Activated CD4-positive, alpha-beta T cell treated with anti-CD3 and anti-CD28 coated beads, Interleukin-2, Interleukin-6, amounts not matched to agents 100 ng/mL and 50 ng/mL, durations not matched to agents 16 hours and 8 hours (primary cell): ENCODE results near the gene RRP1.

ENCODE experiments used
- DNase-seq: peaks from one replicate; pipeline ENCODE4 v3.0.0-alpha.2; 2020

Gene RRP1

DNA sequence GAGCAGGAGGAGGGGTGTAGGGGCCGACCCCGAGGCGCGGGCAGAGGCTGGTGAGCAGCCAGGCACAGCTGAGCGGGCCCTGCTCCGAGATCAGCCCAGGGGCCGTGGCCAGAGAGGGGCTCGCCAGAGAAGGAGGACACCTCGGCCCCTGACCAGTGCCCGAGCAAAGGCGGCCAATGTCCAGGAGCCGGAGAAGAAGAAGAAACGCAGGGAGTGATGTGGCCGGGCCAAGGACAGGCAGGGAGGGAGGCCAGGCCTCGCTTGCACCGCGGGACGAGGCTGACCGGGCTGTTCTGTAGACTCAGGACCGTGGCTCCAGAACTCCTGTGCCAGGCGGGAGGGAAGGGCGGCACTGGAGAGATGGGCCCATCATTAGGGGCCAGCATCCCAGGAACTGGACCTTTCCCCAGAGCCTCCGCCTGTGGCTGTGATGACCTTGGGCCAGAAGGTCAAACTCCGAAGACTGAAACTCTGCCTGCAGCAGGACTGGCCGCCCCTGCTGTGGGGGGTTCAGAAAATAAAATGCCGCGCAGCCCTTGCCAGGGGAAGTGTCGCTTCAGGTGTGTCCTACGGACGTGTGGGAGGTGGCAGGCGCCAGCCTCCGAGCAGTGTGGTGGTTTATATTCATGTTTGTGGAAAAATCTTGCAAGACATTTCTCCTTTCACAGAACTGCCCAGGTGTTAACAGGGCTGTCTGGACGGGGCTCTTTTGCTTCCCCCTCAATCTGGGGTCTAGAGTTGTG, 14.4 kb downstream of the RRP1 start:
- no peak for DNase-seq

- no peak for DNase-seq
Measured at GRCh38 chr21:43805275-43805800, 16.0 kb downstream of the RRP1 start.

DNA sequence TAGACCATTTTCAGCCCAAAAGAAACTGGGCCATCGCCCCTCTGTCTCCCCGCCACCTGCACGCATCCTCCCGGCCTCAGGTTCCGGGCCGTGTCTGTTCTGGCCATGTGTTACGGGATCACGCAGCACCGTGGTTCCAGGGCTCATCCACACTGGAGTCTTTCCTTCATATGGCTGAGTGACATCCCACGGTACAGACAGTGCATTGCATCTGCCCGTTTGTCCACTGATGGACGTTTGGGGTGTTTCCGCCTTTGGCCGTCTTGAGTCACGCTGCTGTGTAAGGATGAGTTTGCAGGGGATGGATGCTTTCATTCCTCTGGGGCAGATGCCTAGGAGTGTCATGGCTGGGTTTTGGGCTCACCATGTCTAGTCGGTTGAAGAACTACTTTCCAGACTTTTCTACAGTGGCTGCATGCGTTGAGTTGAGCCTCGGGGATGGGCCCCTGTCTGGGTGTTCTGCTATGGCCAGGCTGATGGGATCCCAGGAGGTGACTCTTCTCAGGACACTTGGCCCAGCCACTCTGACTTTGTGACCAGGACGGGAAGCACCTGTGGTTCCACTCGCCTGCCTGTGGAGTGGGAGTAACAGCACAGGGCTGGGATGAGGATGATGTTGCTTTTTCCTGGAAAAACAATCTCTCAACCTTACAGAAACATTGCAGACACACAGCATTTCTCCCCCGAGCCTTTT, 16.8 kb downstream of the RRP1 start:
- no peak for DNase-seq

DNA sequence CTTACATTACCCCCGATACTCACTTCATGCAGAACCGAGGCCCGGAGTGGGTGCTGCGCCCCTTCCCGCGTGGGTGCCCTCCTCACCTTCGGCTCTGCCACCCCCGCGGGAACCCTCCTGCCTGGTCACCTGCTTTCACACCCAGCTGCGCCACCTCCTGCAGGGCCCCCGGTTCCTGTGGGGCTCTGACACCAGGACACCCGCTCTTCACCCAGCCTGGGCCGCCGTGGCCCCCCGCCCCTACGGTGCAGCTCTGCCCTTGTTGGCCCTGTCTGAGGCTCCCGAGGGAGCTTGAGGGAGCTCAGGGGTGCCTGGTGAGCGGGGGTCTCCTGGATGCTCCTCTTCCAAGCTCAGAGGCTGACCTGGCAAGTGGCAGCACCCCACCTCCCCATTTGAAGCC, 19.0 kb downstream of the RRP1 start:
- no peak for DNase-seq

DNA sequence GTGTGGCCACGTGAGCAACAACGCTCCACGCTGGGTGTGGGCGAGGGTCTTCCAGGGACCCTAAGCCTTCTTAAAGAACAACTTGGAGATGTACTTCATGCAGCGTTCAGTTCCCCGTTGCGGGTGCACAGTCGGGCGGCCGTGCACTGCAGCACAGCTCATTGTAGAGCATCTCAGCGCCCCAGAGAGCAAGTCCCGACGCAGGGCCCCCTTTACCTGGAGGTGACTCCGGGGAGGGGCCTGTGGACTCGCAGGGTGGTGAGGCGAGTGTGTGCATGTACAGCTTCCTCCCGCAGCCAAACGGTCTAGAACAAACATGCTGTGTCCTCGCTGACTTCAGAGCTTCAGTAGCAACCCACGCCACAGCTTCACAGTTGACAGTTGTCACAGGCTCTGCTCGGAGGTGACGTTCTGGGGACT, 19.5 kb downstream of the RRP1 start:
- no peak for DNase-seq

- DNase-seq = no peak
Measured at GRCh38 chr21:43809346-43809799, 20.0 kb downstream of the RRP1 start.

GRCh38 chr21:43809853-43810504, 20.6 kb downstream of the RRP1 start:
- no peak for DNase-seq

GRCh38 chr21:43810505-43811261, 21.3 kb downstream of the RRP1 start:
- peak; percentile 95 for DNase-seq

GRCh38 chr21:43811262-43812105, 22.1 kb downstream of the RRP1 start:
- DNase-seq = no peak

- DNase-seq = no peak
Measured at GRCh38 chr21:43812139-43812821, 22.9 kb downstream of the RRP1 start.

DNA sequence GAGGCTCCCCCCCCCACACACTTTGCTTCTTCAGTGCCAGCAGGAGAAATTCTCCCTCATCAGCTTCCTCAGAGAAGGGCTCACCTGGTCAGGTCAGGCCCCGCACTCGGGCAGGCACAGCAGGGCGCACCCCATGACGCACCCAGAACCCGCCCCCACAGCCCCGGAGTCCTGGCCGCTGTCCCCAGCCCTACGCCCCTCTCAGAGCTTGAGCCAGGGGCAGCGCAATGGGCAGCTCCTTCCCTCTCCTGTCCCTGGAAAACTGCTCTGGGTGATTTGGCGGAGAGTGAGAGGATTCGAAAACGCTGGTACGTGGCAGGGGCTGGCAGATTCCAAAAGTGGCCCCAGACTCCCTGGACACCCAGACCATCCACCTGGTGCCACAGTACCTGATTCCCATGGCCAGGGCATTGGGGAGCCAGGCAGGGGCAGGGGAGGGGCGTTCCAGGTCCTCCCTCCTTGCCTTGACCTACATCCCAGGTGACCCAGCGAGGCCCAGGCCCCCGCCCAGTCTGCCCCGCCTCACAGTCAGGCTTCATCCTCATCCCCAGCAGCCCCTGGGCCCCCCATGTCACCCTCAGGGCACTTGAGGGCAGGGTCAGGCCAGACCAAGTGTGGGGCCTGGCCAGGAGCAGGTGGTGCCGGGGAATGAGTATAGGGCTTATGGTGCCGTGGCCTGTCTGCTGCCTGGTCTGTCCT, 23.7 kb downstream of the RRP1 start:
- no peak for DNase-seq

DNA sequence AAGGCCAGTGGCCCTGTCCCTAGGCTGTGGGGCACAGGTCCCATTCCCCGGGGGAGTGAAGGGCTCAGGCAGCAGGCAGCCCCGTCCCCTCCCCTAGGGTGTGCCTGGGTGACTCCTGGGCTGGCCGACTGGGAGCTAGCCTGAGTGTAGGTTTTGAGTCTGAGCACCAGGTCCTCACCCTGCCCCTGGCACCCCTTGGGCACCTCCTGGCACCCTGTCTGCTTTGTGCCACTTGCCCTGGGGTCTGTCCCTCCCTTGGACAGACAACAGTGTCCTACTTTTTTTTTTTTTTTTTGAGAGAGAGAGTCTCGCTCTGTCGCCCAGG, 24.2 kb downstream of the RRP1 start:
- DNase-seq = no peak

GRCh38 chr21:43814215-43815106, 25.1 kb downstream of the RRP1 start:
- DNase-seq = no peak

GRCh38 chr21:43815107-43815613, 25.8 kb downstream of the RRP1 start:
- no peak for DNase-seq

- no peak for DNase-seq
Measured at GRCh38 chr21:43815991-43816390, 26.6 kb downstream of the RRP1 start.

DNA sequence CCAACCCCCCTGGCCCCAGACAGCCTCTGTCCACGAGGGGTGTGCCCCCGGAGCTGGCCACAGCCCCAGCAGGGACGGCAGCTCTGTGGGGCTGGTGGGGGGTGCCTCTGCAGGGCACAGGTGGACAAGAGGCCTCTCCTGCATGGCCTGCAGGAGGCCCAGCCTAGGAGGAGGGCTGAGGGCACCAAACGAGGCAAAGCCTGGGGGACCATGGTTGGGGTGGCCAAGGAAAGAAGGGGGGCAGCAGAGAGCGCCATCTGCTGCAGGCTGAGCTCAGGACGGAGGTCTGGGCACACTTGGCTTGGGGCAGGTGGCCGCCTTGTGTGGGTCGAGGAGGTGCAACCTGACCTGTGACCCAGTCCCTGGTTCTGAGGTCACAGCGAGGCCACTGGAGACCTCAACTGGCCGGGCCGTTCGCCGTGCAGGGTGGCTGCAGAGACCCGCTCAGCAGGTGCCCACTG, 27.3 kb downstream of the RRP1 start:
- DNase-seq = no peak

DNA sequence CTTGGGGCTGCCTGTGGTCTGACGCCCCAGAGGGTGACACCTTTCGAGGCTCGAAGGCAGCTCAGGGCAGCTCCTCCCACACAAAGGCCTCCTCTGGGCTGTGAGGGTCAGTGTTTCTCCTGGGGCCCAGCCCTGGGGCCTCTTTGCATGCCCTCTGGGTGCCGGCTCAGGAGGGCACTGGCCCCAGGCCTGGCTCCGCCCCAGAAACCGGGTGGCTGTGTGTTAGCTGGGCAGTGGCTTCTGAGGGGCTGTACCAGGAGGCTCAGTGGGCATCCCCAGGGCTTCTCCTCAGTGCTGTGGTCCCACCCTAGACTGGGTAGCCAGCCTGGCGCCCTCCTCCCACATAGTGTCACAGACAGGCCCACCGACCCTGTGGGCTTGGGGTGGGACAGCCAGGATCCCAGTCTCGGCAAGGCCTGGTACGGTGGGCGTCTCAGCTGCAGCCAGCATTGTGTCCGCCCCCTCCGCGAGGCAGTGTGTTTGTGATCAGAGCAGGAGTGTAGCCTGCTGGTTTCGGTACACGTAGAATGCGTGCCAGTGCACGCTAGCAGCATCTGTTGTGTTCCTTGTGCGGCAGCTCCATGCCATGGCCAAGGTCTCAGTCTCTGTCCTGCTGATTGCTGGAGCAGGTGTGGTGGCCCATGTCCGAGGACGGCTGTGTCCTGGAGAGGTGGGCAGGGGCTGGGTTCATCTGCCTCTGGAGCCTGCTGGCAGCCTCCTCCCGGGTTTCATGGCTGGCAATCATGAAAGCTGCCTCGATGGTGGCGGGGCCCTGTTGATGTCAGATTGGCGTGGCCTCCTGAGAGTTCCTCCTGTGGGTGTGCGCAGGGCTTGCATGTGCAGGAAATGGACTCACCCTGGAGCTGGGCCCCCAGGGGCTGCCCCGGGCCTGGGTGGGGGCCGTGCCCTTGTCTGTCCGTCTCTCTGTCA, 28.0 kb downstream of the RRP1 start:
- no peak for DNase-seq

GRCh38 chr21:43818685-43819084, 29.3 kb downstream of the RRP1 start:
- no peak for DNase-seq
